COLO668 (cell line): ENCODE measurements around the gene KDM4B.

Source experiments
- DNase-seq: peaks from one replicate; lab custom pipeline; 2025; ENCODE audit not compliant: unreplicated experiment; lab: John Stamatoyannopoulos, UW

Gene KDM4B

GRCh38 chr19:5012688-5013457 is 44.0 kb downstream of the KDM4B start:
- DNase-seq = no peak

DNA sequence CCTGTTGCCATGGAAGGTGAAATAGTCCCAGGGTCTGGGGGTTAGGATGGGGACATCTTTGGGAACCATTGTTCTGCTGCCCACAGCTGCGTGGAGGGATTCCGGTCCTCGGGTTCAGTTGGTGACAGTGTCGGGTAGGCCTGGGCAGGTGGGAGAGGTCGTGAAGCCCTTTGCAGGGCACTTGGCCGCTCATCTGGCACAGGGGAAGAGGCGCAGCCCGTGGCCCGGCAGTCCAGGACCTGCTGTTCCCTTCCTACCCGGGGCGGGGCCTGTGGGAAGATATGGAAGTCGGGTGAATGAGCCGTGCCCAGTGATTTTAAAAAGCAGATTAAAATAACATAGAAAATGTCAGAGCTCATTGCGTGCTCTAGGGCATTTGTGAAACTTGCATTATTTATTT is 44.8 kb downstream of the KDM4B start:
- DNase-seq = no peak

DNA sequence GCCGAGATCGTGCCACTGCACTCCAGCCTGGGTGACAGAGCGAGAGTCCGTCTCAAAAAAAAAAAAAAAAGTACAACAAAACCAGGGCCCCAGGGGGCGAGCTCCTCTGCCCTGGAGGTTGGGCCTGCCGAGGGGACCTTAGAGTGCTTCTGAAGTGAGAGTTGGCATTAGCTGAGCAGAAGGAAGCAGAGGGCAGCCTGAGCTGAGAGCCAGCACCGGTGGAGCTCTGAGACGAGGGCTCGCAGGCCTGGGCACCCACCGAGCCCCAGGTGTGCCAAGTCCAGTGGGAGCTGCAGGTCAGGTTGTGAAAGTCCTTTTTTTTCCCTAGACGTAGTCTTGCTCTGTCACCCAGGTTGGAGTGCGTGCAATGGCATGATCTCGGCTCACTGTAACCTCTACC is 46.0 kb downstream of the KDM4B start:
- no peak for DNase-seq

- DNase-seq = no peak
Observed at GRCh38 chr19:5016268-5016667, 47.4 kb downstream of the KDM4B start.

GRCh38 chr19:5016781-5017180 is 47.9 kb downstream of the KDM4B start:
- no peak for DNase-seq

DNA sequence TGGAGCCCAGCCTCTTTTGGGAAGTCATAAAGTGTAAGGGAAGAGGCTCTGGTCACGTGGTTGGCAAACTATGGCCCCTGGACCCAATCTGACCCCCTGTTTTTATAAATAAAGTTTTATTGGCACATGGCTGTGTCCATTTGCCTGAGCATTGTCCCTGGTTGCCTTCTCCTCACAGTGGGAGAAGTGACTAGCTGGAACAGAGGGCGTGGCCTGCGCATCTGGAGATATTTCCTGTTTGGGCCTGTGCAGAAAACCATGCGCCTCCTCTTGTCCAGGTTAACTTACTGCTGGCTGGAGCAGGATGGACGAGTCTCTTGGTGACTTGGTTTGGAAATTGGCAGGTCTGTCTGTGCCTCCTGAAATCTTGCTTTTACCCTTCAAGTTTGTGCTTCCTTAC is 48.3 kb downstream of the KDM4B start:
- DNase-seq = no peak

GRCh38 chr19:5018224-5019015 is 49.5 kb downstream of the KDM4B start:
- no peak for DNase-seq

DNA sequence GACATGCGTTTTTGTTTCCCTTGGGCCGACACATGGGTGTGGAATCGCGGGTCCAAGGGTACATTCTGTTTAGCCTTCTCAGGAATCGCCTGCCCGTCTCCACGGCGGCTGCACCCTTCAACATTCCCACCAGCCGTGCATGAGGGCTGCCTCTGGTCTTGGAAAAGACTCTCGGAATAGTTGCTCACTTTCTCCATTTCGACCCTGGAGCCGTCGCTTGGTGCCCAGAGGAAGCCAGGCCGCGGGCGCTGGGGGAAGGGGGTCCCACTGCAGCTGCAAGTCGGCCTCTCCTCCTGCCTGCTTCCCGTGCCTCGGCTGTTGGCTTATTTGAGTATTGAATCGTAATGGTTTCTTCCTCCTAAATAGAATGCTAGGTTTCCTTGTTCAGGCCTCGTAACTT is 51.5 kb downstream of the KDM4B start:
- no peak for DNase-seq

DNA sequence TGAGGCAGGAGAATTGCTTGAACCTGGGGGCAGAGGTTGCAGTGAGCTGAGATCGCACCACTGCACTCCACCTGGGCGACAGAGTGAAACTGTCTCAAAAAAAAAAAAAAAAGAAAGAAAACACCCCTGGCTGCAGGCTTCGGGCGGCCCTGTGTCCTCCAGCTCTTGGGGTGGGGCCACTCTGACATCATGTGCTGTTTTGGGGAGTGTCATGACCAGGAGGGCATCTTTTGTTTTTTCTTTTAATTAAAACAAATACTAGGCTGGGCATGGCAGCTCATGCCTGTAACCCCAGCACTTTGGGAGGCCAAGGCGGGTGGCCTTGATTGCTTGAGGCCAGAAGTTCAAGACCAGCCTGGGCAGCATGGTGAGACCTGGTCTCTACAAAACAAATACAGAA is 52.1 kb downstream of the KDM4B start:
- DNase-seq = no peak

GRCh38 chr19:5022066-5022860 is 53.4 kb downstream of the KDM4B start:
- no peak for DNase-seq

GRCh38 chr19:5023128-5023571 is 54.2 kb downstream of the KDM4B start:
- DNase-seq = no peak

GRCh38 chr19:5024282-5024681 is 55.4 kb downstream of the KDM4B start:
- no peak for DNase-seq

- no peak for DNase-seq
Observed at GRCh38 chr19:5025027-5025426, 56.1 kb downstream of the KDM4B start.

- no peak for DNase-seq
Observed at GRCh38 chr19:5026706-5027273, 57.9 kb downstream of the KDM4B start.

DNA sequence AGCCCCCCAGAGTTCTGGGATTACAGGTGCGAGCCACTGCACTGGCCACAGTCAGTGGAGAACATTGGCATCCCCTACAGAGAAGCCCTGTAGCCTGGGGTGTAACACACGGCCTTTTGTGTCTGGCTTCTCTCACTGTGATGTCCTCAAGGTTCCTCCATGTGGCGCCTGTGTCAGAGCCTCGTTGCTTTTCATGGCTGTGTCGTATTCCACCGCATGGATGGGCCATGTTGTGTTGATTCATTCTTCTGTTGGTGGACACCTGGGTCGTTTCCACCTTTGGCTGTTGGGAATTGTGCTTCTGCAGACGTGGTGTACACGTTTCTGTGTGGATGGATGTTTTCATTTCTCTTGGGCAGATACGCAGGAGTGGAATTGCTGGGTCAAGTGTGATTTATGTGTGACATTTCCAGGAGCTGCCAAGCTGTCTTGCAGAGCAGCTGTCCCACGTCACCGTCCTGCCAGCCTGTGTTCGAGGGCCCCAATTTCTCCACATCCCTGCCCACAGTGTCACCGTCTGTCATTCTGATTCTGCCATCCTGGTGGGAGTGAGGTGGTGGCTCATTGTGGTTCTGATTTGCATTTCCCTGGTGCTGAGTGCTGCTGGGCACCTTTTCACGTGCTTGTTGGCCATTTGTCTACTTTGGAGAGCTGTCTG is 59.4 kb downstream of the KDM4B start:
- DNase-seq = no peak

GRCh38 chr19:5029596-5029995 is 60.7 kb downstream of the KDM4B start:
- DNase-seq = peak; percentile 61

DNA sequence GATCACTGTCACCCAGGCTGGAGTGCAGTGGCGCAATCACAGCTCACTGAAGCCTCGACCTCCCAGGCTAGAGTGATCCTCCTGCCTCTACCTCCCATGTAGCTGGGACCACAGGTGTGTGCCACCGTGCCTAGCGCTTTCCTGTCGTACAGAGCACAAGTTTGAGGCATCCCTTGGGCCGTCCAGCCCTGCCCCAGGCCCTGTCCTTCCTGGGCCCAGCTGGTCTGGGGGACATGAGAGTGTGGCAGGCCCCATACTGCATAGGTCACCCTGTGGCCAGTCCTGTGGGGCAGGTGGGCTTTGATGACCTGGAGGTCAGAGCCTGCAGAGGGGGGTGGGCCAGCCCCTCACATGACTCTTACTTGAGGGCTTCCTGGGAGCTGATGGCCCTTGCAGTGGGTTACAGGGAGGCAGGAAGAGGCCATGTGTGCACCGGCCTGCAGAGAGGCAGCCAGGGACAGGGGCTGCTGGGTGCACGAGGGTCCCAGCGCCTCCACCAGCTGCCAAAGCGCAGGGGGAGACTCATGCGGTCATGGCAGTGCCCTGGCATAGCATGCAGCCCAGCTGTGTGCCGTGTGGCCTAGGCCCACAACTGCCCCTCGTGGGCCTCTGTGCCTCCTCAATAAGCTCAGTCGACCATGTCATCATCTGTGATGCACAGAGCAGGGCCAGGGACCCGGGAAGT is 61.4 kb downstream of the KDM4B start:
- no peak for DNase-seq

DNA sequence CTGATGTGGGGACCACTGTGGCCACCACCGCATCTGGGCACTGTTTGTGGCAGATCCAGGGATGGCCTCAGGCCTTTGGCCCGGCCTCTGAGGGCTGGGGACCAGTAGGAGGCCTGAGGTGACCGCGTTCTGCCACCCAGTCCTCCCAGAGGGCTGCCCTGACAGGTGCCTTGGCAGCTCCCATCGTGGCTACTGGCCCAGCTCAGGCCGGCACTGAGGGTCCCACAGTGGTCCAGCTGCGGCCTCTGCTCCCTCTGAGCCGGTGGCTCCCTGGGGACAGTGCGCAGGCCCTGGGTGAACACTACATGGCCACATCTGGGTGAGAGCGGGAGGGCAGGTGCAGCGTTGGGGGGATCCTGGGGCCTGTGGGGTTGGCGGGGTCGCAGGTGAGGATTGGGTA is 61.9 kb downstream of the KDM4B start:
- no peak for DNase-seq

- peak; percentile 77 for DNase-seq
Observed at GRCh38 chr19:5031231-5032100, 62.6 kb downstream of the KDM4B start.
